HEK293T (cell line): ENCODE measurements around the gene ASGR1.

Experiments used
- ARNT ChIP-seq: fragments of 450-650 bp; IDR thresholded peaks from 2 replicates; pipeline ENCODE4 v1.6.1; 2017; ENCODE audit warnings: mild to moderate bottlenecking
- BHLHE40 ChIP-seq: fragments of 450-650 bp; IDR thresholded peaks from 2 replicates; pipeline ENCODE4 v1.6.1; 2016; ENCODE audit warnings: mild to moderate bottlenecking, moderate library complexity, borderline replicate concordance
- CTBP1 ChIP-seq: fragments of 450-650 bp; IDR thresholded peaks from 2 replicates; pipeline ENCODE4 v1.6.1; 2016; ENCODE audit warnings: borderline replicate concordance
- LEF1 ChIP-seq: fragments of 450-650 bp; IDR thresholded peaks from 2 replicates; pipeline ENCODE4 v1.6.1; 2017; ENCODE audit warnings: mild to moderate bottlenecking, borderline replicate concordance
- SP1 ChIP-seq: fragments of 450-650 bp; IDR thresholded peaks from 2 replicates; pipeline ENCODE4 v1.6.1; 2017
- SUZ12 ChIP-seq: fragments of 450-650 bp; IDR thresholded peaks from 2 replicates; pipeline ENCODE4 v1.6.1; 2016; ENCODE audit warnings: mild to moderate bottlenecking
- TARDBP ChIP-seq: fragments of 450-650 bp; IDR thresholded peaks from 2 replicates; pipeline ENCODE4 v1.6.1; 2016
- ZNF384 ChIP-seq: fragments of 450-650 bp; IDR thresholded peaks from 2 replicates; pipeline ENCODE4 v1.6.1; 2016

DNA sequence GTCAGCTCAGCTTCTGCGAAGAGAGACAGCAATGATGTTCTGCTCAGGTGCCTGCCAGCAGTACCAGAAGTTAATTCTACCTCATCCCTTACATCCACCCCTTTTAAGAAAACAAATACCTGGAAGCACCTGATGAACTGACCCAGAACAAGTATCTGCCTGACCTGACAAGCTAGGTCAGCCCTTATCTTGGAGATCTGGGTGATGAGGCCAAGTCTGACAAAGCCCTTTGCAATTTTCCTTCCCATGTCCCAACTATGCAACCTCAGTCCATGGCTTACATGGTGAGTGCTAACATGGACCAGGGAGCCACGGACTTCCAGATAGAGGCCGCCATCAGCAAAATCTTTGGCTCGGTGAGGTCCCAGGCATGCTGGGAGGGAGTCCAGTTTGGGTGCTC lies 44.2 kb upstream of the ASGR1 start:
- TF ChIP-seq SUZ12 (no peak), ZNF384 (no peak), CTBP1 (no peak), ARNT (no peak), BHLHE40 (no peak), SP1 (no peak), TARDBP (no peak), LEF1 (no peak)
